Smooth muscle cell (in vitro differentiated cells): ENCODE results near the gene MCM6. TPM values are rescaled to one million over a fixed set of nuclear protein-coding genes. Genes with fewer than 3 reads are reported as not detected.

Experiments used
- DNase-seq: peaks from one replicate; lab custom pipeline; 2025; ENCODE audit not compliant: unreplicated experiment; lab: John Stamatoyannopoulos, UW
- H2AFZ ChIP-seq: fragments of 200-600 bp; sonication (generic); 2 replicates; pipeline ENCODE4 v1.6.0; 2016; ENCODE audit warnings: antibody characterized with exemption, low read depth, mild to moderate bottlenecking
- H3F3A ChIP-seq: fragments of 200-600 bp; sonication (generic); 2 replicates; pipeline ENCODE4 v1.6.0; 2017; ENCODE audit warnings: antibody characterized with exemption, low read depth
- H3K27ac ChIP-seq: fragments of 200-600 bp; sonication (generic); 2 replicates; pipeline ENCODE4 v1.5.1; 2016; ENCODE audit warnings: low read depth, mild to moderate bottlenecking
- H3K27me3 ChIP-seq: fragments of 200-600 bp; sonication (generic); 2 replicates; pipeline ENCODE4 v1.6.1; 2016; ENCODE audit warnings: low read depth, mild to moderate bottlenecking
- H3K36me3 ChIP-seq: fragments of 200-600 bp; sonication (generic); 2 replicates; pipeline ENCODE4 v1.5.1; 2016; ENCODE audit warnings: low read depth
- H3K4me1 ChIP-seq: fragments of 200-600 bp; sonication (generic); 2 replicates; pipeline ENCODE4 v1.5.1; 2016; ENCODE audit warnings: low read depth
- H3K4me2 ChIP-seq: fragments of 200-600 bp; sonication (generic); 2 replicates; pipeline ENCODE4 v1.6.0; 2016; ENCODE audit warnings: mild to moderate bottlenecking
- H3K4me3 ChIP-seq: fragments of 200-600 bp; sonication (generic); 2 replicates; pipeline ENCODE4 v1.5.1; 2016; ENCODE audit warnings: mild to moderate bottlenecking
- H3K79me2 ChIP-seq: fragments of 200-600 bp; sonication (generic); 2 replicates; pipeline ENCODE4 v1.6.0; 2016; ENCODE audit warnings: low read depth, mild to moderate bottlenecking
- H3K9ac ChIP-seq: fragments of 200-600 bp; sonication (generic); 2 replicates; pipeline ENCODE4 v1.6.0; 2016; ENCODE audit warnings: low read depth
- H3K9me3 ChIP-seq: fragments of 200-600 bp; sonication (generic); replicated peaks from 2 replicates; pipeline ENCODE4 v1.5.1; 2016; ENCODE audit warnings: low read depth
- H4K20me1 ChIP-seq: fragments of 200-600 bp; sonication (generic); 2 replicates; pipeline ENCODE4 v1.6.0; 2016; ENCODE audit warnings: low read depth
- WGBS: methylation state at CpG from one replicate; pipeline ENCODE4 v1.1.7; 2016; ENCODE audit warnings: low lambda C conversion rate; 5-methylcytosine and 5-hydroxymethylcytosine counted together
- polyA plus RNA-seq: library from polyadenylated mRNA; unstranded; fragments of >200 nt; fragmentation: Nextera tagmentation; extraction: Ambion mirVana; gene quantifications from 2 replicates; pipeline ENCODE4 v1.2.1, GENCODE V29; 2016
- total RNA-seq: library from RNA; depleted of rRNA; stranded (reverse); fragments of >200 nt; gene quantifications from 2 replicates; pipeline ENCODE4 v1.2.3, GENCODE V29; 2014
- TF ChIP-seq, protein P1 (sequence below): fragments of 200-600 bp; sonication (generic); IDR thresholded peaks from 2 replicates; pipeline ENCODE4 v1.5.1; 2017; ENCODE audit warnings: borderline replicate concordance, mild to moderate bottlenecking, antibody characterized with exemption; ENCODE audit not compliant: insufficient read depth, poor library complexity, severe bottlenecking

The MCM6 gene
- total and polyA plus RNA-seq, 2 experiments from 2014 or later = 17.3 to 19.0 TPM

DNA sequence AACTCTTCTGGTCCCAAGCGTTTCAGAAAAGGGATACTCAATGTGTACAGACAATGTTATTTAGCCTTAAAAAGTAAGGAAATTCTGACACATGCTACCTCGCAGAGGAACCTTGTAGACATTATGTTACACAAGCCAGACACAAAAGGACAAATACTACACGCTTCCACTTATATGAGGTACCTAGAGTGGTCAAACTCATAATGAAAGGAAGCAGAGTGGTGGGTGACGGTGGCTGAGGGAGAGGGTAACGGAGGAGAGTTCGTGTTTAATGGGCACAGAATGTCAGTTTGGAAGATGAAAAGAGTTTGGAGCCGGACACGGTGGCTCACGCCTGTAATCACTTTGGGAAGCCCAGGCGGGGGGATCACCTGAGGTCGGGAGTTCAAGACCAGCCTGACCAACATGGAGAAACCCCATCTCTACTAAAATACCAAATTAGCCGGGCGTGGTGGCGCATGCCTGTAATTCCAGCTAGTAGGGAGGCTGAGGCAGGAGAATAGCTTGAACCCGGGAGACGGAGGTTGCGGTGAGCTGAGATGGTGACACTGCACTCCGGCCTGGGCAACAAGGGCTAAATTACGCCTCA lies 1.4 kb downstream of the MCM6 start:
- no peak overlapping the region for H3K9ac ChIP-seq

DNA sequence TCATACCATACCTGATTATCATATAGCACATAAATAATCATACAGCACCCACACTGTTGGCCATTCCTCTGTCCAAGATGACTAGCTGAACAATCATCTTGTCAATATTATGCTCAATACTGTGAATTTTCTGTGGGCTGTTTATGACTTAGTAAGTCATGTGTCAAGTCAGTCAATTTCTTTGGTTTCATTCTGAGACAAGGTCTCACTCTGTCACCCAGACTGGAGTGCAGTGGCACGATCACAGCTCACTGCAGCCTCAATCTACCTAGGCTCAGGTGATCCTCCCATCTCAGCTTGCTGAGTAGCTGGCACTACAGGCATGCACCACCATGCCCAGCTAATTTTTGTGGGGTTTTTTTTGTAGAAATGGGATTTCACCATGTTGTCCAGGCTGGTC lies 5.7 kb downstream of the MCM6 start:
- Histone ChIP-seq H2AFZ (no peak overlapping the region), H3K9me3 (no peaks in the 10 kb centered on the region), H3K4me1 (peaks cover 17% of the 10 kb centered on the region), H3K9ac (no peak overlapping the region), H3K27ac (no peak overlapping the region), H3K4me2 (no peak overlapping the region), H4K20me1 (no peaks in the 10 kb centered on the region), H3K27me3 (no peaks in the 10 kb centered on the region), H3K79me2 (peaks cover 11% of the 10 kb centered on the region), H3K4me3 (no peak overlapping the region), H3K36me3 (peaks cover 15% of the 10 kb centered on the region), H3F3A (no peaks in the 10 kb centered on the region)
- 100% methylated on average over 1 of the region's 1 CpG for WGBS
- no peak for DNase-seq
- TF ChIP-seq, protein P1, sequence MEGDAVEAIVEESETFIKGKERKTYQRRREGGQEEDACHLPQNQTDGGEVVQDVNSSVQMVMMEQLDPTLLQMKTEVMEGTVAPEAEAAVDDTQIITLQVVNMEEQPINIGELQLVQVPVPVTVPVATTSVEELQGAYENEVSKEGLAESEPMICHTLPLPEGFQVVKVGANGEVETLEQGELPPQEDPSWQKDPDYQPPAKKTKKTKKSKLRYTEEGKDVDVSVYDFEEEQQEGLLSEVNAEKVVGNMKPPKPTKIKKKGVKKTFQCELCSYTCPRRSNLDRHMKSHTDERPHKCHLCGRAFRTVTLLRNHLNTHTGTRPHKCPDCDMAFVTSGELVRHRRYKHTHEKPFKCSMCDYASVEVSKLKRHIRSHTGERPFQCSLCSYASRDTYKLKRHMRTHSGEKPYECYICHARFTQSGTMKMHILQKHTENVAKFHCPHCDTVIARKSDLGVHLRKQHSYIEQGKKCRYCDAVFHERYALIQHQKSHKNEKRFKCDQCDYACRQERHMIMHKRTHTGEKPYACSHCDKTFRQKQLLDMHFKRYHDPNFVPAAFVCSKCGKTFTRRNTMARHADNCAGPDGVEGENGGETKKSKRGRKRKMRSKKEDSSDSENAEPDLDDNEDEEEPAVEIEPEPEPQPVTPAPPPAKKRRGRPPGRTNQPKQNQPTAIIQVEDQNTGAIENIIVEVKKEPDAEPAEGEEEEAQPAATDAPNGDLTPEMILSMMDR = no peak

More for the DNA sequence above, 1.4 kb downstream of the MCM6 start:
- 67% methylated on average over 19 of the region's 19 CpGs for WGBS
- Histone ChIP-seq H3K27me3 (no peaks in the 10 kb centered on the region), H3K27ac (no peak overlapping the region), H3K79me2 (peaks cover 11% of the 10 kb centered on the region), H3K4me2 (peak overlapping the region; percentile 96), H4K20me1 (no peaks in the 10 kb centered on the region), H3K4me3 (peak overlapping the region; percentile 86), H3K36me3 (no peaks in the 10 kb centered on the region), H2AFZ (no peak overlapping the region), H3K9me3 (no peaks in the 10 kb centered on the region), H3F3A (no peaks in the 10 kb centered on the region), H3K4me1 (peaks cover 20% of the 10 kb centered on the region)
- DNase-seq = no peak
- TF ChIP-seq, protein P1 = no peak

DNA sequence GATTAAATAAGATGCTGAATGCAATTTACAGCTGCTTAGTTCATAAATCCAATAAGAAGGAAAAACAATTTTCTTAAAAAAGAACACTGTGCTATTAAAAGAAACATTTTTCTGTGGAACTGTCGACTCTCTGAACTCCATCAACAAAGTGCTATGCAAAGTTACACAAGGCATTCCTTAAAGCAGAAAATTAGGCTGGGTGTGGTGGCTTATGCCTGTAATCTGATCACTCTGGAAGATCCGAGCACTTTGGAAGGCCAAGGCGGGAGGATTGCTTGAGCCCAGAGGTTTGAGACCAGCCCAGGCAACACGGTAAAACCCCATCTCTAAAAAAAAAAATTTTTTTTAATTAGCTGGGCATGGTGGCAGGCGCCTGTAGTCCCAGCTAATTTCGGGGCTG lies 13.0 kb downstream of the MCM6 start:
- Histone ChIP-seq H3K27me3 (no peaks in the 10 kb centered on the region), H3K4me3 (no peak overlapping the region), H3F3A (no peaks in the 10 kb centered on the region), H4K20me1 (no peaks in the 10 kb centered on the region), H2AFZ (no peak overlapping the region), H3K36me3 (peaks cover 8% of the 10 kb centered on the region), H3K4me1 (no peaks in the 10 kb centered on the region), H3K79me2 (no peaks in the 10 kb centered on the region), H3K4me2 (no peak overlapping the region), H3K9me3 (no peaks in the 10 kb centered on the region), H3K9ac (no peak overlapping the region), H3K27ac (no peak overlapping the region)
- 90% methylated on average over 6 of the region's 6 CpGs for whole genome bisulfite sequencing
- no peak for DNase-seq
- TF ChIP-seq, protein P1 = no peak

DNA sequence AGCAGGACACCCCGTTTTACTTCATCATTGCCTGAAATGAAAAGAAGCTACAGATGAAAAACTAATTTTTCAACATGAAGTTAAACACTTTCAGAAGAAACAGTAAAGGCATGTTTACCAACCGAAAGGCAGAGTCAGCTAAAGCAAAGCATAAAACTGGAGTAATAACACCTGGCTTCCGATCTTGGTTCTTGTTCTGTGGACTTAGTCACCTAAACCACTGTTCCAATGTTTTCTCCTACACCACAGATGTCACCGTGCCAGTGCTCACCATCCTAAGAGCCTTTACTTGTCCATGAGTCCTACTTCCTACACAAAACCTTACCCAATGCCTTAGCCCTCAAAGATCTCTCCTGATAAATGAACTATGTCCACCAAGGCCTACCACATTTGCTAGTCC lies 13.5 kb downstream of the MCM6 start:
- DNase-seq = no peak
- TF ChIP-seq, protein P1 = no peak
- Histone ChIP-seq H3K27me3 (no peaks in the 10 kb centered on the region), H3K36me3 (peaks cover 5% of the 10 kb centered on the region), H2AFZ (no peak overlapping the region), H4K20me1 (no peaks in the 10 kb centered on the region), H3K9me3 (no peaks in the 10 kb centered on the region), H3K4me3 (no peak overlapping the region), H3K27ac (no peak overlapping the region), H3K4me2 (no peak overlapping the region), H3F3A (no peaks in the 10 kb centered on the region), H3K4me1 (no peaks in the 10 kb centered on the region), H3K79me2 (no peaks in the 10 kb centered on the region), H3K9ac (no peak overlapping the region)
- 97% methylated on average over 4 of the region's 4 CpGs for WGBS
